Activated CD8-positive, alpha-beta memory T cell treated with anti-CD3 and anti-CD28 coated beads for 24 hours (primary cell): ENCODE results near the gene COQ2.
A peak's percentile ranks its signal among the peaks of the same experiment; 100 is the strongest.
"Not testable (repeated sequence)": the region's sequence is repeated elsewhere in the genome, so short reads cannot be mapped to it uniquely, and the experiment has no call there.

Experiments
- DNase-seq: peaks from one replicate; pipeline ENCODE4 v3.0.0-alpha.2; 2020

The COQ2 gene

GRCh38 chr4:83283181-83283580, 1.4 kb downstream of the COQ2 start:
- no peak for DNase-seq

DNA sequence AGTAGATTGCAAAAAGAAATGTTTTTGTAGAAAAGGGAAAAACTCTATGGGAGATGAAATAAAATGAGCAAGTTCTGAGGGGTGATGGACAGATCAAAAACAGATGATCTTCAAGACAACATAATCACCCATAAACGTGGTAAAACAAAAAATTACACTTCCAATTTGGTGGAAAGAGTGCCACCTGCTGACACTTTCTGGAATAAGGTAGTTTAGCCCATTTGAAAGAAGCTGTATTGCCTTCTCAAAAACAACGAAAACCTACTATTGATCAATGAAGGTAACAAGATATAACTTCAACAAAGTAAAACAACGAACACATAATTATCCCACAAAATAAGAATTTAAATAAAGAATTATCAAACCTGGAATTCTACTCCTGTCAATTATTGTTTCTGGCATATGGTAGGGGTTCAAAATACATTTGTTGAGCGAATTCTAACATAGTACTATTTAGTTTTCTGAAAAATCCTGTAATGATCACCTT, 2.5 kb downstream of the COQ2 start:
- peak; percentile 64 for DNase-seq

DNA sequence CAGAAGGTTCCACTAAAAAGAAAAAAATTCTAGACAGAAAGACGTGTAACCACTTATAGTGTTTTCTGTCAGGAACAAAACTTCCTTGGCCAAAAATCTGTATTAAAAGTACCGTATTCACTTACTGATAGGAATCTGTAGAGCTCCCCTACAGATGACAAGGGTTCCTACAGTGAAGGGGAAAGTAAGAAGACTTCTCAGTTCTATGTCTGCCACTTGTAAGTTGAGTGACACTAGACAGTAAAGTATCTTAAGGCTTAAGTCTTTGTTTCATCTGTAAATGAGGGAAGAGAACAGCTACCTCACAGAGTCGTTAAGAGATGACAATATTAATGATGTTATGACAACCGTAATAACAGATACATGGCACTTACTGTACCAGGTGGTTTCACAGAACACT, 3.3 kb downstream of the COQ2 start:
- DNase-seq, result no peak

DNA sequence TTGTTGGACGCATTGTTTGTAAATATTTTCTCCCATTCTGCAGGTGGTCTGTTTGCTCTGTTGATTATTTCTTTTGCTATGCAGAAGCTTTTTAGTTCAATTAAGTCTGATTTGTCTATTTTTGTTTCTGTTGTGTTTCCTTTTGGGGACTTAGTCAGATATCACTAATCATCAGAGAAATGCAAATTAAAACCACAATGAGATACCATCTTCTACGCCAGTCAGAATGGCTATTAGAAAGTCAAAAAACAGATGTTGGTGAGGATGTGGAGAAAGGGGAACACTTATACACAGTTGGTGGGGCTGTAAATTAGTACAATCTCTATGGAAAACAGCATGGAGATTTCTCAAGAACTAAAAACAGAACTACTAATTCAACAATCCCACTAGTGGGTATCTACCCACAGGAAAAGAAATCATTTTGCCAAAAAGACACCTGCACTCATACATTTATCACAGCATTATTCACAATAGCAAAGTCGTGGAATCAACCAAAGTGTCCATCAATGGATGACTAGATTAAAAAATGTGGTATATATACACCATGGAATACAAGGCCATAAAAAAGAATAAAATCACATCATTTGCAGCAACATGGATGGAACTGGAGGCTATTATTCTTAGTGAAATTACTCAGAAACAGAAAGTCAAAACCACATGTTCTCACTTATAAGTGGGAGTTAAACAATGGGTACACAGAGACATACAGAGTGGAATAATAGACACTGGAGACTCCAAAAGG, 8.1 kb downstream of the COQ2 start:
- no peak for DNase-seq

GRCh38 chr4:83273926-83274325, 10.7 kb downstream of the COQ2 start:
- not testable (repeated sequence) for DNase-seq

DNA sequence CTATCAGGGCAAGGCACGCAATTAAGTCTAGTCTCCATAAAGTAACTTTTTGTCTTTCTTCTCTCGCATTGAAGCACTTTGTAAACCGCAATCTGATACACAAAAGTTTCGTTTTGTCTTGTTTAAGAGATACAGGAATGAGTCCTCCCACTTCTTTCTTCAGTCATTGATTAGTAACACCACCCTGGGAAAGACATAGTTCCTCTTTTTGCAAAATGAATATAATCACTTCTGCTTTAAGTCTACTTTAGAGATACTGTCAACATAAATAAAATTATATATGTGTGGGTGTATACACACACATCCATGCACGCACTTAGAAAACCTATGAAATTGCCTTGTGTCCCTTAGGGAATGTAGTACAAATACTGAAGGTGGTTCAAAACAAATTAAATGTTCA, 11.7 kb downstream of the COQ2 start:
- DNase-seq, result no peak

DNA sequence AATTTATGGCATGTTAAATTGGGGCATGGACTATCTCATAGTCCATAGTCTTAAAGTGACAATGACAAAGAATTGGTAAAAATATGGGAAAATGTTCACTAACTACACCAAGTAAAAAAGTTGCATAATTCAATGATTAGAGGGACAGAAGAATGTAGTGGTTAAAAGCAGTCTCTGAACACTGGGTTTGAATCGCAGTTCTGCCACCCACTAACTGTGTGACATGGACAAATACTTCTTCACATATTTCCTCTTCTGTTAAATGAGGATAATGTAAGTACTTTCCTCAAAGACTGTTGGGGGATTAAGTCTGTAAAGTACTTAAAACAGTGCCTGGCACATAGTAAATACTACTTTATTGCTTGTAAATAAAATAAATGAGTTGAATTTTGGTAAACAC, 15.3 kb downstream of the COQ2 start:
- no peak for DNase-seq

DNA sequence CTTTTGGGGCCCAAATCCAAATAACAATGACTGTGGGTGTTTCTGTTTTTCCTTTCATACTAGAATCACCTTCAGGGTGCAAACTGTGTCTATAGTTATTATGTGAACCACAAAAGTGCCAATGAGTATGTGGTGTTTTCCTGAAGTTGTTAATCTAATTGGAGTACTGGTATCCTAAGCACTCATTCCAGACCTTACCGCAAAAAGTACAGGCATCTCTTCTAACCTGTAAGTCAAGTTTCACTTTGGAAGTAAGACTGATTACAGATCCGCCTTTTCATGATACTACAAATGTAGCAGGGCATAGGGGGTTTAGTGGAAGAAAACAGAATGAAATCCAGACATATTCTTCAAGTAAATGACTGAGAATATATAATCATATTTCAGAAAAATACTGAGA, 16.1 kb downstream of the COQ2 start:
- no peak for DNase-seq

DNA sequence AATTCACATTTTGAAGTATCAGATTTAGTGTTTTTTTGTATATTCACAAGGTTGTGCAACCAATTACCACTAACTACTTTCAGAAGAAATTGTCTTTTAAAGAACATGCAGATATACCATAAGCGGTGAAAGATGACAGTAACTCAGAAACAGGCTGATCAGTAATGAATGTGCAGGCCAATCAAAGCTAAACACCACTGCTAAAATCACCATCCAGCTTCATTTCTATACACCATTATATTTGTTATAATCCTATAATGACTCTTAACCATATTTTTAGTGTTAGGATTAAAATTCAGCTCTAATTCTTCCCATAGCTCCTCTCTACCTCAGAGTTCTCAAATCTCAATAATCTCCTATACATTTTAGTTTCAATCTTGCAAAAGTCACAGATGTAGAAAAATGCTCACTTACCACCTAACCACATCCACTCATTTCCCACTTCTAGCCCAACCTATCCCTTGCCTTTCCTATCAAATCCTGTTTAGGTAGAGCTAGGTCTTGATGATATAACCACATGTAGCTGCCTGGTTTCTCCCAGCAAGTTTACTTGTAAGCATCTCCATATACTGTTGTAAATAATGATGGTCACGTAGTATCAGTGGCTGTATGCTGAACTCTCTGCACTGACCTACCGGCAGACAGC, 16.6 kb downstream of the COQ2 start:
- no peak for DNase-seq

DNA sequence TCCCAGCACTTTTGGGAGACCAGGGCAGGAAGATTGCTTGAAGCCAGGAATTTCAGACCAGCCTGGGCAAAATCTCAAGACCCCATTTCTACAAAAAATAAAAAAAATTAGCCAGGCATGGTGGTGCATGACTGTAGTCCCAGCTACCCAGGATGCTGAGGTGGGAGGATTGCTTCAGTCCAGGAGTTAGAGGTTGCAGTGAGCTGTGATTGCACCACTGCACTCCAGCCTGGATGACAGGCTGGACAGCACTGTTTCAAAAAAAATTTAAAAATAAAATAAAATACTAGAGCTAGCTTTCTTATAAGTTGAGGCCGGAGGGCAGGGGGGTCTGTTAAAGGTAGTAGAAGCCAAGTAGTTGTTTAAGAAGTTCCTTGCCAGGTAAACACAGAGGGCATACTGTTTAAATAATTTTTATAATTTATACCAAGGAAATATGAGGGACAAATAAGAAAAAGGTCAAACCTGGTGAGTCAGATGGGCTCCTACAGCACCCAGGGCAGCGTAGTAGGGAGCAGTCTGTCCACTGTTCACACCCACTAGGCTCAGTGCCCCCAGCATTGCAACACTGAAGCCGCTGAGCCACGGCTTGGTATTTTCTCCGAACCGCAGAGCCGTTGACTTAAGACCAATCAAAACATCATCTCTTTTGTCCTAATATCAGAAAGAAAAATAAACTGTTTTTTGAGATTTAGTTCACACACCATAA, 17.3 kb downstream of the COQ2 start:
- DNase-seq, result no peak

GRCh38 chr4:83266689-83267088, 17.9 kb downstream of the COQ2 start:
- no peak for DNase-seq

GRCh38 chr4:83263106-83263505, 21.5 kb downstream of the COQ2 start:
- no peak for DNase-seq

DNA sequence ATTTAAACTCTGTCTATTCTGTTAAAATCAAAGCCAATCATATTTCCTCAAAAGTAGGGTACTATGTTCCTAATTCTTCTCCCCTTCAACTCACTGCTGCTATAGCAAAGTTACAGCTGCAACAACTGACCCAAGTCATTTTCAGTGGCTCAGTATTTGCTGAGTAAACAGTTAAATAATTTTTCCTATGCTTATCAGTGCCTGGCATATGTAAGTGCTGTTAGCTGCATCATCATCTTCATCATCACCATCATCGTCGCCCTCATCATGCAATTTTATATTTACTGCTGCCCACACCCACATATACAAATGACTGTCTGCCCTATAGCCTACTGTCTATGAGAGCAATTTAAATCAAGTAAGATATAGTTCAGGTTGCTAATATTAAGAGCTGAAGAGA, 21.9 kb downstream of the COQ2 start:
- no peak for DNase-seq

GRCh38 chr4:83261307-83261706, 23.3 kb downstream of the COQ2 start:
- no peak for DNase-seq

DNA sequence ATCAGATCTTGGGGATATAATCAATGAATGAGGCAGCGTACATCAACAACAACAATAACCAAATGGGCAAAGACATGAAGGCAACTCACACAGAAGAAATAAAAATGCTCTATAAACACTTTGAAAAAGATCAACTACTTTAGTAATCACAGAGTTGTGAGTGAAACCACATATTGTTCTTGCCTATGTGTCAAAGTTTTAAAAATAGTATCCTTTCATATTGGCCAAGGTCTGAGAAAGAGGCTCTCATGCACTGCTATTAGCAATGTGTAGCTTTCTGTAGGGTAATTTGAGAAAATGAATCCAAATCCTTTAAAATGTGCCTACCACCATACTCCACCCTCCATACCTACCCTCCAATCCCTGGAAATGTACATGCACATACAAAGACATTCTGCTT, 25.0 kb downstream of the COQ2 start:
- no peak for DNase-seq

DNA sequence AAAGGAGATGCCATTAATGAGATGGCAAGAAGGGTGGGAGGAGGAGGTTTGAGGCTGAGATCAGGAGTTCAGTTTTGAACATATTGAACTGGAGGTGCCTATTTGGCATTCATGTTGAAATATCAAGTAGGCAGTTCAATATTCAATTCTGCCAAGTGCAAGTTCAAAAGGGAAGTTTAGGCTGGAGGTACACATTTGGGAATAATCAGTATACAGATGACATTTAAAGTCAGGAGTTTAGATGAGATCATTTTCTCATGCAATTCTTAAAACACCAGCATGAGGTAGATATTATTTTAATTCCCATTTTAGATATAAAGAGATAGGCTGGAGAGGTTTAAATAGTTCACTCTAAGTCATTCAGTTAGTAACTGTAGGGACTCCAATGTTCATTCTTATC, 26.1 kb downstream of the COQ2 start:
- no peak for DNase-seq

GRCh38 chr4:83257811-83258210, 26.8 kb downstream of the COQ2 start:
- no peak for DNase-seq

- DNase-seq, result no peak
Measured at GRCh38 chr4:83255584-83255983, 29.0 kb downstream of the COQ2 start.

- peak; percentile 76 for DNase-seq
Measured at GRCh38 chr4:83252782-83253405, 31.7 kb downstream of the COQ2 start.

- DNase-seq, result no peak
Measured at GRCh38 chr4:83251447-83251830, 33.2 kb downstream of the COQ2 start.

DNA sequence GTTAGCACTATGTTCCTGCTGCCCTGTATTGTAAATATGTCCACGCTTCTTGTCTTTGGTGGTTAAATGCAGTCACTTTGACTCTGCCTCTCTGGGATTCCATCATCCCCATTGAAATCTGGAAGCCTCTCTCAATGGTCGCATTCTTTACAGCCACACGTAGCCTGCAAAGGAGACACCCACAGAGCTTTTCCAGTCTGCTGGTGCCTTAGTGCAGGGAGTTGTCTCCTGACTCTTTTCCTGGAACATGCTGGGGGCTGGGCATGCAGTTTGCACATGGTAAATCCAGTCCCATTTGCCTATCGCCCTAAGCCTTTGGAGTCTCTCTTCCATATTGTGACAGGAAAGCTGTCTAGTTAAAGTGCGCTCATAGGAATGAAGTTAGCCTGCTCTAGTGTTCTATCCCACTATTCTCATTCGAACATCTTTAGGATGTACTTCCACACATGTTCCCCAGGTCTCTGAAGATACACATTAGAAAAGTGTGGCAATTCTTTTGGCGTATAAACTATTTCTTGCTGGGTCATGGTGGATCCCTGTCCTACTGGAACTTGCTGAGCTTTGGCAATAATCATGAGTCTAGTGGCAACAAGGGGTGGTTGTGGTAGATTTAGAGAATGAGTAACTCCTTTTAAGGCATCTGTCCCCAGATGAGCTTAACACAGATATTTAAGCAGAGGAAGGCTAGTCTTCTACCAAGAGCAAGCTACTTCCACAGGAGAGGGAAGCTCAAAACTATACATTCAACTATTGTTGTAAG, 33.7 kb downstream of the COQ2 start:
- no peak for DNase-seq

DNA sequence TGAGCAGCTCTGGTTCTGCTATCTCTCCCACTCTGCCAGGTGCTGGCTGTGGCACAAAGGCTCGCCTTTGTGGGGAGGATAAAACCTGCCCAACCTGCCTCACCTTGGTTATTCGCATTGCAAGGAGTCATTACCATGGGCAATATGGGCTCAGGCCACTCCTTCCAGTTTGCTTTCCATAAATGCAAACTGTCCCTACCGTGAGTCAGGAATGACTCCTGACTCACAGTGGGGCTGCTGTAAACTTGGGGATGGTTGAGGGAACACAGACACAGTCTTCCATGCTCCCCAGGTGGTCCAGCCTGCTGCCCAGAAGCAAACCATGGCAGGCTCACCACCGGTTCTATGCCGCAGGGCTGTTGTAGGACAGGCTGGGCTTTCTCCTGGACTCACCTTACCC, 36.1 kb downstream of the COQ2 start:
- DNase-seq, result no peak
